GM12801 (cell line): Measurements from ENCODE around the gene NLRC3.

Source experiments
- TF ChIP-seq, protein P1 (sequence below): IDR thresholded peaks from one replicate; pipeline ENCODE4 v1.5.1; 2011; ENCODE audit warnings: control low read depth; ENCODE audit not compliant: insufficient read length; ENCODE audit errors: extremely low read depth

Gene NLRC3

DNA sequence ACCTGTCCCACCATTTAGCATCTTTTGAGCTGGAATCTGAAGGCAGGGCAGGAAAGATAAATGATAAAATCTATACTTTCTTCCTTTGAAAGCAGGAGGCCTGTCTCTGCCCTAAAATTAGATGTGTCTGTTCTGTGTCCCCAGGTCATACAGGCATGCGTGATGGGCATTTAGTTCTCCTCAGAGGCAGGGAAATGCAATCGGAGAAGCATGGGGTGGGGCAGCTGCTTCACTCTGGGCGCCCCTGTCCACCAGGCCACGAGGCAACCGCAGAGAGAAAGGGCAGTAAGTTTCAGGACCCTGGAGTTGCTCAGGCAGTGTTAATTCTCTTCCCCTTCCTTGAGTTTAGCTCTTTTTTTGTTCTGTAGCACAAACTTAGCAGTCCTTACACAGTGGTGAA, 51.3 kb downstream of the NLRC3 start:
- TF ChIP-seq, protein P1, sequence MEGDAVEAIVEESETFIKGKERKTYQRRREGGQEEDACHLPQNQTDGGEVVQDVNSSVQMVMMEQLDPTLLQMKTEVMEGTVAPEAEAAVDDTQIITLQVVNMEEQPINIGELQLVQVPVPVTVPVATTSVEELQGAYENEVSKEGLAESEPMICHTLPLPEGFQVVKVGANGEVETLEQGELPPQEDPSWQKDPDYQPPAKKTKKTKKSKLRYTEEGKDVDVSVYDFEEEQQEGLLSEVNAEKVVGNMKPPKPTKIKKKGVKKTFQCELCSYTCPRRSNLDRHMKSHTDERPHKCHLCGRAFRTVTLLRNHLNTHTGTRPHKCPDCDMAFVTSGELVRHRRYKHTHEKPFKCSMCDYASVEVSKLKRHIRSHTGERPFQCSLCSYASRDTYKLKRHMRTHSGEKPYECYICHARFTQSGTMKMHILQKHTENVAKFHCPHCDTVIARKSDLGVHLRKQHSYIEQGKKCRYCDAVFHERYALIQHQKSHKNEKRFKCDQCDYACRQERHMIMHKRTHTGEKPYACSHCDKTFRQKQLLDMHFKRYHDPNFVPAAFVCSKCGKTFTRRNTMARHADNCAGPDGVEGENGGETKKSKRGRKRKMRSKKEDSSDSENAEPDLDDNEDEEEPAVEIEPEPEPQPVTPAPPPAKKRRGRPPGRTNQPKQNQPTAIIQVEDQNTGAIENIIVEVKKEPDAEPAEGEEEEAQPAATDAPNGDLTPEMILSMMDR, result no peak

DNA sequence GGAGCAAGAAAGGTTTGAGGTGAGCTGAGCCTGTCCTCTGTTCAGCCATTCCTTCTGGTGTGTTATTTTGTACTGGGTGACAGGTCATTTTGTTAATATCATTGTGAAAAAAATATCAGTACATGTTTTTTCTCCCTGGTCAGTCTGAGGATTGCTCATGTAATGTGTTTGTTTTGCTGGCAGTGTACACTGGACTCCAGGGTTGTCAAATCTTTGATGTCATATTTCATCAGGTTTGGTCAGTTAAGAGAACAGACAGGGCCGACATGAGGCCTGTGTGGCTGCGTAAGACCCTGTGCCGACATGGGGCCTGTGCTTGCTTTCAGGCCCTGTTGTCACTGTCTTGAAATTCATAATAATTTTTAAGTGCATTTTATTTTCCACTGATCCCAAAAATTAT, 53.9 kb downstream of the NLRC3 start:
- TF ChIP-seq, protein P1, result no peak

DNA sequence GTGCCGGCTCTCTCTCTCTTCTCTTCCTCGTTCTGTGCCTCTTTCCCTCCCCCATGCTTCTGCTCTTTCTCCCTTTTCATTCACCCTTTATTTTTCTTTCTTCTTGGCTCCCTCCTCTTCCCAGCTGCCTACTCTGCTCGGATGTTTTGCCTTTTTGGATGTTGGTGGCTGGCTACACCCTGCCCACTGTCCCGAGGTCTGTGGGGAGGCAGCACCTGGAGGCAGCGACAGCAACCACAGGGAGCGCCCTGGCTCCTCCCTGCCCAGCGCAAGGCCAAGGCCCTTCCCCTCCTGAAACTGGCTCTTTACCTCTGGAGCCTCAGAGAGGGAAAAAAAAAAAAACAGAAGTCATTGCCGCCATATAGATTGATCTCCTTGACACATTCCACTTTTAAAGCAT, 56.4 kb downstream of the NLRC3 start:
- TF ChIP-seq, protein P1, result no peak

DNA sequence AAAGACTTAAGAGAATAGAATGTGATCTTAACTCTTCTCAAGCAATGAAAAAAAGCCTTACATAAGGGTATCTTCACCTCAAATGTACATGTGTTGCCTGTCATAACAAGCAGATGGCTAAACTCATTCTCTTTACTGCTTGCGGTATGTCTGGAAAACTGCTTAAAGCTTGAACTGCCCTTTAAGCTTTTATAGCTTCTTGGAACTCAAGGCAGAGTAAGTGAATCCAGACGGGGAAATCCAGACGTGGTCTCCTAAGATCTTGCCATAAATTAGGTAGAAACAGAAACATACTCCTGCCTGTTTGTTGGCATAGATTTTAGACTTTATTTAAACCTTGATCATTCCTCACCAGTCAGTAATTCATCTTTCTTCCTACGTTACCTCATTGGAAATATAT, 56.8 kb downstream of the NLRC3 start:
- TF ChIP-seq, protein P1, result no peak

DNA sequence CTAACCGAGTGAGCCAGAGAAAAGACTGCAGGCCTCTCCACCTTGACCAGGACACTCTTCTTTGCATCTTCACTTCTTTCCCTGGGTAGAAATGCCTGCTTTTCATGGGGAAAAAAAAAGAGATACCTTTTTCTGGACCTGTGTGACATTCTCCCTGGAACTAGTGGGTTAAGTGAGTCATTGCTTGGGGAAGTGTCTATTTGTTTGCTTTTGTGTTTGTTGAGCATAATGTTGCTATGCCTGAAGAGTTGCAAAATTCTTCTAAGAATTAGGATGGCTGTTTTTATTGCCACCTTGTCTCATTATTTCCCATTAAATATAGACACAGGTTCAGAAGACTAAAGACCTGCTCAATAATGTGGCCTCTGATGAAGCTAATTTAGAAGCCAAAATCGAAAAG, 57.6 kb downstream of the NLRC3 start:
- TF ChIP-seq, protein P1, result no peak

DNA sequence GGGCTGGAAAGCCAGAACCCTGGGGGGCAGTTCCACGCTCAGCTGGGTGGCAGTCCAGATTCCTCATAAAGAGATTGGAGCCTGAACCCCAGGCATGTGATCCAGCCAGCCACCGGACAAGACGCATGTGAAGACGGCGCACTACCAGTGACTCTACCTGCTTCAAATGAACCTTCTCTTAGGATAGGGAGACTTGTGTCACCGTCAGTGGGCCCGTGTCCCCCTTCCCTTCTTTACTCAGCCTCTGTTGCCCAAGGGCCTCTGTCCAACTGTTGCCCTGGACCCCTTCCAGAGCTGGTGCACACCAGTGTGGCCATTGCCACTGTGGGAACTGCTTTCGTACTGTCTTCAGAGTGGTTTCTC, 58.2 kb downstream of the NLRC3 start:
- TF ChIP-seq, protein P1, result no peak

DNA sequence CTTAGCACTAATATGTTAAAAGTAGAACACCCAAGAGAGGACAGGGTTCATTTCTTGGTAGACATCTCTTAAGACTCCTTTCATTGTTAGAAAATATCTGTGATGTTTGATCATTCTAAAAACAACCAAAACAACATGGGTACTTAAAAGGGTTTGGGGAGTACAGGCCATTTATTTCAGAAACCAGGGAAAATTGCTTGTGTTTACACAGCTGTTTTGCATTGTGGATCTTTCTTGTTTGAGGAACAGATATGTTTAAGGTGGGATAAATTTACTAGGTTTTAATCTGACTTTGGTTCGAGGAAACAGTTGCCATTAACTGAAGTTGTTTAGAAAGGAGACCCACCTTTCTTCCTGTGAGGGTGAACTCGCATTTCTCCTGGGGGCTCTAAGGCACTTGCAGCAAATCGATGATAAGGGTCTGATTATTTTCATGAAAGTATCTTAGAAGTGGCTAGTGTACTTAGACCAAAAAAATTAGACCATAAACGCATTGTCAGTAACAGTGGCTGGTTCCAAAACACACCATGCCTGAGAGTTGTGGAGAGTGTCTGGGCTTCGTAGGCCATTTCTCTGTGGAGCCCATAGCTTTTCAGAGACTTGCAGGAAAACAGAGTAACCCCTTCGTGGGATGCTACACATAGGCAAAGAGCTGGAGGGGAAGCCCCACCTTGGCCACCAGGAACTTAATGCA, 58.8 kb downstream of the NLRC3 start:
- TF ChIP-seq, protein P1, result no peak
